Gastroesophageal sphincter (tissue), 3 donors: ENCODE data around the gene KCNN4.
A peak's percentile ranks its signal among the peaks of the same experiment; 100 is the strongest.

ENCODE experiments used
- EP300 ChIP-seq: sonication (generic); formaldehyde crosslinking; IDR thresholded peaks from one replicate; pipeline ENCODE4 v1.6.1; 2017; ENCODE audit warnings: antibody characterized with exemption, mild to moderate bottlenecking
- POLR2AphosphoS5 ChIP-seq: sonication (generic); formaldehyde crosslinking; IDR thresholded peaks from one replicate; pipeline ENCODE4 v1.6.1; 2017; ENCODE audit warnings: antibody characterized with exemption
- TF ChIP-seq, protein P1 (sequence below), 4 experiments: fragments of 200-600 bp in 2 of 4; fragments of 450-650 bp in 2 of 4; sonication (generic) in 1 of 4; IDR thresholded peaks; one replicate each; pipeline ENCODE4 v1.5.1; 2017 to 2019; ENCODE audit warnings: antibody characterized with exemption in 4 of 4, mild to moderate bottlenecking in 2 of 4, moderate library complexity in 2 of 4

GRCh38 chr19:43754503-43755255 lies 26.1 kb downstream of the KCNN4 start, which contains the start of gene SMG9:
- TF ChIP-seq, protein P1, sequence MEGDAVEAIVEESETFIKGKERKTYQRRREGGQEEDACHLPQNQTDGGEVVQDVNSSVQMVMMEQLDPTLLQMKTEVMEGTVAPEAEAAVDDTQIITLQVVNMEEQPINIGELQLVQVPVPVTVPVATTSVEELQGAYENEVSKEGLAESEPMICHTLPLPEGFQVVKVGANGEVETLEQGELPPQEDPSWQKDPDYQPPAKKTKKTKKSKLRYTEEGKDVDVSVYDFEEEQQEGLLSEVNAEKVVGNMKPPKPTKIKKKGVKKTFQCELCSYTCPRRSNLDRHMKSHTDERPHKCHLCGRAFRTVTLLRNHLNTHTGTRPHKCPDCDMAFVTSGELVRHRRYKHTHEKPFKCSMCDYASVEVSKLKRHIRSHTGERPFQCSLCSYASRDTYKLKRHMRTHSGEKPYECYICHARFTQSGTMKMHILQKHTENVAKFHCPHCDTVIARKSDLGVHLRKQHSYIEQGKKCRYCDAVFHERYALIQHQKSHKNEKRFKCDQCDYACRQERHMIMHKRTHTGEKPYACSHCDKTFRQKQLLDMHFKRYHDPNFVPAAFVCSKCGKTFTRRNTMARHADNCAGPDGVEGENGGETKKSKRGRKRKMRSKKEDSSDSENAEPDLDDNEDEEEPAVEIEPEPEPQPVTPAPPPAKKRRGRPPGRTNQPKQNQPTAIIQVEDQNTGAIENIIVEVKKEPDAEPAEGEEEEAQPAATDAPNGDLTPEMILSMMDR (IDR thresholded peaks at IDR 0.05): peak in 1 of 4 experiments; percentile 8
- TF ChIP-seq POLR2AphosphoS5 (peak; percentile 78), EP300 (no peak)
